ENCODE results near the gene VEZT.

DNA sequence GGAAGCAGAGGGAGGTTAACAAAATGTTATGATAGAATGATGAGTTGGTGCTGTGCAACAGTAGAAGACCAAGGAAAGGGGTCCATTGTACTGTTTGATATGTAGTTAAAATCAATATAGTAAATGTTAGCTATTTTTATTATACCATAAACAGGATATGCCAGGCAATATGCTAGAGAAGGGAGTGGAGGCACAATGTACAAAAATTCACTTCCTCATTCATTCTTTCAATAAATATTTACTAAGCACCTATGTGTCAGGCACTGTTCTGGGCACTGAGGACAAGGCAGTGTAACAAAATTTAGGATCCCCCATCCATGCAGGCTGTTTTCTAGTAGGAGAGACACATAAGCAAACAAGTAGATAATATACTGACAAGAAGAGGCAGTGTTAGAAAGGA is 25.3 kb upstream of the VEZT start:
- TF ChIP-seq, protein P1, sequence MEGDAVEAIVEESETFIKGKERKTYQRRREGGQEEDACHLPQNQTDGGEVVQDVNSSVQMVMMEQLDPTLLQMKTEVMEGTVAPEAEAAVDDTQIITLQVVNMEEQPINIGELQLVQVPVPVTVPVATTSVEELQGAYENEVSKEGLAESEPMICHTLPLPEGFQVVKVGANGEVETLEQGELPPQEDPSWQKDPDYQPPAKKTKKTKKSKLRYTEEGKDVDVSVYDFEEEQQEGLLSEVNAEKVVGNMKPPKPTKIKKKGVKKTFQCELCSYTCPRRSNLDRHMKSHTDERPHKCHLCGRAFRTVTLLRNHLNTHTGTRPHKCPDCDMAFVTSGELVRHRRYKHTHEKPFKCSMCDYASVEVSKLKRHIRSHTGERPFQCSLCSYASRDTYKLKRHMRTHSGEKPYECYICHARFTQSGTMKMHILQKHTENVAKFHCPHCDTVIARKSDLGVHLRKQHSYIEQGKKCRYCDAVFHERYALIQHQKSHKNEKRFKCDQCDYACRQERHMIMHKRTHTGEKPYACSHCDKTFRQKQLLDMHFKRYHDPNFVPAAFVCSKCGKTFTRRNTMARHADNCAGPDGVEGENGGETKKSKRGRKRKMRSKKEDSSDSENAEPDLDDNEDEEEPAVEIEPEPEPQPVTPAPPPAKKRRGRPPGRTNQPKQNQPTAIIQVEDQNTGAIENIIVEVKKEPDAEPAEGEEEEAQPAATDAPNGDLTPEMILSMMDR (conservative IDR thresholded peaks at IDR 0.05; ENCODE audit: low read length) = no peak
- TF ChIP-seq EZH2phosphoT487 (IDR thresholded peaks at IDR 0.05; ENCODE audit: borderline replicate concordance) = no peak
